Fibroblast of gingiva (primary cell): Measurements from ENCODE around the gene CCDC198.

Source experiments
- DNase-seq: peaks from one replicate; pipeline ENCODE4 v3.0.0-alpha.2; 2011; ENCODE audit warnings: low read depth

Gene CCDC198

DNA sequence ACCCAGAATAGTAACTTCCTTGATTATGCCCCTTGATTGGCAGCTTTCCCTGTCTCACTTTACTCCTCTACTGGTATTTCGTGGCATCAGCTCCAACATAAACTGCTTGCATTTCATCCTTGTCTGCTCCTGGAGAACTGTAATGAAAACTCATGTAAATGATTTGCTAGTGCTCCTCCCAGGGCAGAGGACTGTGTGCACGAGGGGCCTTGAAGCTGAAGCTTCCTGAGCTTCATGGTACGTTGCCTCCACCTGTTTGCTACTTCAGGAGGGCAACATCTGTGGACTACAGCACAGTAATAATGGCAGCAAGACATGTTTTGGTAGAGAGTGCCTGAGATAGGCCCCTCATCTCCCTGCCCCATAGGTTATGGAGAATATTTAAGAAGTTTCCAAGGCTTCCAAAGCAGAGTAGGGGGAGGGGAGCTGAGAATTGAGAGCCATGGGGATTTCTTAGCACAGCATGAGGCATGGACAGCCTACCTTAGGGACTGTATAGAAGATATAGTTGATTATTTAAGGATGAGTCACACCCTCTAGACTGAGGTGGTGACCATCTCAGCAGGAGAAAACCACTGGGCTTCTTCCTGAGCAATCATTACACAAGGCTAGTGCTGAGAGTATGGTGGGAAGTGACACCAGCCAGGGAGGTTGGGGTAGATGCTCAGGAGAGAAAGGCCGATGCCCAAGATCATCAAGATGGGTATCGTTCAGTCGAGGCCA is 29.5 kb downstream of the CCDC198 start:
- DNase-seq: no peak

DNA sequence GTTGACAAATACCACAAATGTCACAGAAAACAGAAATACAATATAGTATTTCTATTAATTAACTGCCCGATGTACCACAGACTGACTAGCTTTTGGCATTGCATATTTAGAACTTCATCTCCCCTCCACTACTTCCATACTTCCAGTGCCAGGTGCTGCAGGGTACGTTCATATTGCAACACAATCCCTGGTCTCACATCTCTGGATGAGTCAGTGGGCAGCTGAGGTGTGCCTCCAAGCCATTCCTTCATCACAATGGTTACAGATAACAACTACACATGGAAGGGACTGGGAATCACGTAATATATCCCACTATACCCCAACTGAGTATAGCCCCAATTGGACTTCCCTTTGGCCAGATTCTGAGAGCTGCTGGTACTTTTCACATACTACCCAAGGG is 31.1 kb downstream of the CCDC198 start:
- no peak for DNase-seq

DNA sequence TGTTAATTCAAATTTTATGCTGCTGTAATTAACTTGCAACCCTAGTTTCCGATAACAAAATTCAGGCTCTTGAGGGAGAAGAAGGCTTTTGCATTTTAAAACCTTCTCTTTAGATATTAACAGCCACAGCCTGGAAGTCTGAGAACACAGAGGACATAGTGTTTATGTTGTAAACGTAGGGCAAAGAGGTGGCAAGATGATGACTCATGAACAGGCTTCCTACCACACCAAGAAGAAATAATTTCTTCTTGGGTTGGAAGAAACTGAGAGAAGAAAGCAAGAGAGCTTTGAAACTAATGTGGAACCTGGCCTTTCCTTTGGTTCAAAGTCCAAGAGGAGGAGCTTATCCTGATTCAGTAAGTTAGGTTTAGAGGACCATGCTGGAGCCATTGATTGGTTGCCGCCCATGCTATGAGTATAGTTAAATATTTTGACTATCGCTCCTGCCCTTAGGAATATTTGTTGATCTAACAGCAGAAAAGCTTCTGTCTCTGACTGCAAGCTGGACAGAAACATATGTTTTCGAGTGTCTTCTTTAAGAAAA is 31.8 kb downstream of the CCDC198 start:
- no peak for DNase-seq

DNA sequence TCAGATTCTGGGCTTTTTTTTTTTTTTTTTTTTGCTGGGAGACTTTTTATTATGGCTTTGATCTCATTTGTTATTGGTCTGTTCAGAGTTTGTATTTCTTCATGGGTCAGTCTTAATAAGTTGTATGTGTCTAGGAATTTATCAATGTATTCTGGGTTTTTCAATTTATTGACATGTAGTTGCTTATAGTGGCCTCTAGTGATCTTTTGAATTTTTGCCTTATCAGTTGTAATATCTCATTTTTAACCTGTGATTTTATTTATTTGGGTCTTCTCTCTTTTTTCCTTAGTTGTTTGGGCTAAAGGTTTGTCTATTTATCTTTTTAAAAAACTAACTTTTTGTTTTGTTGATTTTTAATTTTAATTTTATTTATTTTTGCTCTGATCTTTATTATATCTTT is 57.7 kb downstream of the CCDC198 start:
- DNase-seq: no peak

DNA sequence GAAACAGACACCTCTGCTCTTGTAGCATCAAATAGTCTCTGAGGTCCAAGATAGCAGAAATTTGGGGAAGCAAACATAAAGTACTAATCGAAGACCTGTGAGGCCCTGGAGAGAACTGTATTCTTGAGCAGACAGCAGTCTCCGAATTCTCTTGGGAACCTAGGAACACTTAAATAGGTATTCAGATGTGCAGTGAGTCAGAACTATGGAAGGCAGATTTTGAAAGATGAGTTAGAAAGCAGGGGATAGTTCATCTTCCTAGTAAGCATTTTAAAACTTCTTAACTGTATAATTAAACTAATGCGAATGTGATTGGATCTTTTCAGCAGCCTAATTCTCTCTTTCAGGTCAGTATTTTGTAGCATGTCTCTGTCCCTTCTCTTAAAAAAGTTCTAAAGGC is 72.7 kb downstream of the CCDC198 start:
- no peak for DNase-seq

DNA sequence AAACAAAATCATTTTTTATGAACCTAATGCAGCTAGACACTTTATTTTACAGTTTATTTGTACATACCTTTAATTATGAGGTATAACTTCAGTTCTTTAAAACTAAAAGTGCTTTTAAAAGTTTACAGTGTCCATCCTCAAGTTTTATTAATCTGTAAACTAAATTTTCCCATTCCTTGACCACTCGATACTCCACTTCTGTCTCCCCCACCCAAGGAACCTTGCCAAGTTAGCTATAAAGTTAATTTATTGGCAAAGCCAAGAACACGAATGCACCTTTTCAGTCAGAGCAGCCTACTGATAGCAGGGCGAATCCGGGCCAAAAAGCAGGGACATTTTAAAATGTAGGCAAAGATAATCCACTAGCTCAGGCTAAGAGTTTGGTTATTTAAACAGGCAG is 73.6 kb downstream of the CCDC198 start:
- DNase-seq: no peak
